Ovary (tissue), 9 donors: ENCODE measurements around the gene PHACTR1. TPM values are rescaled to one million over a fixed set of nuclear protein-coding genes. Genes with fewer than 3 reads are reported as not detected.

Source experiments
- DNase-seq, 5 donors: peaks; one replicate each; pipeline ENCODE4 v3.0.0-alpha.2; 2019 to 2020
- H3K27ac ChIP-seq, 2 donors: fragments of 200-600 bp; one replicate each; pipeline versions ENCODE4 v1.5.1 to v1.8.0; 2019 to 2022
- H3K27me3 ChIP-seq: fragments of 200-600 bp; one replicate; pipeline ENCODE4 v1.8.0; 2022
- H3K36me3 ChIP-seq: fragments of 200-600 bp; sonication (generic); one replicate; pipeline ENCODE4 v1.5.1; 2019
- H3K4me1 ChIP-seq: one replicate; pipeline ENCODE4 v1.8.1; 2013; ENCODE audit warnings: mild to moderate bottlenecking, moderate library complexity; ENCODE audit not compliant: insufficient read depth
- H3K4me3 ChIP-seq: fragments of 200-600 bp; sonication (generic); one replicate; pipeline ENCODE4 v1.5.1; 2017
- H3K9me3 ChIP-seq, 2 donors: fragments of 200-600 bp in 1 of 2; sonication (generic) in 1 of 2; one replicate each; pipeline versions ENCODE4 v1.5.1 to v1.8.1; 2013 to 2019; ENCODE audit warnings: mild to moderate bottlenecking in 1 of 2, moderate library complexity in 1 of 2
- EP300 ChIP-seq: sonication (generic); formaldehyde crosslinking; IDR thresholded peaks from one replicate; pipeline ENCODE4 v1.6.1; 2017; ENCODE audit warnings: antibody characterized with exemption
- POLR2A ChIP-seq: fragments of 450-650 bp; IDR thresholded peaks from one replicate; pipeline ENCODE4 v1.6.1; 2017; ENCODE audit warnings: antibody characterized with exemption, mild to moderate bottlenecking, moderate library complexity
- WGBS, 3 donors: extraction: QIAGEN DNeasy Blood & Tissue Kit in 1 of 3; methylation state at CpG; one replicate each; pipeline versions ENCODE4 v1.1.5 to v1.1.7; 2013 to 2017; 5-methylcytosine and 5-hydroxymethylcytosine counted together
- intact Hi-C, 4 donors: fragments of 100-400 bp; cut with DNase I; formaldehyde crosslinking; loops; one replicate each; pipeline versions ENCODE4 v1.11.0 to v1.15.1; 2022 to 2023
- polyA plus RNA-seq, 2 donors: library from polyadenylated mRNA; stranded (reverse); fragments of 200-250 nt in 1 of 2; fragments of 350-450 nt in 1 of 2; fragmentation: Illumina TruSeq in 1 of 2; extraction: RNeasy Lipid Tissue Mini Kit (QIAGEN cat#74804) in 1 of 2; gene quantifications; one replicate each; pipeline ENCODE4 v1.2.3, GENCODE V29; 2013 to 2014
- total RNA-seq, 7 donors: library from RNA; depleted of rRNA in 2 of 7; stranded (reverse); fragments of >200 nt in 2 of 7; fragmentation: NEBNext Ultra II Directional in 3 of 7; extraction: Animal tissue kit (Norgen Biotek cat#: 25700) in 3 of 7; gene quantifications; one replicate each; pipeline versions ENCODE4 v1.1.0 to v1.2.4, GENCODE V29; 2016 to 2023
- TF ChIP-seq, protein P1 (sequence below), 3 donors: fragments of 450-650 bp in 2 of 3; fragments of 200-600 bp in 1 of 3; IDR thresholded peaks; one replicate each; pipeline versions ENCODE4 v1.5.1 to v1.8.0; 2016 to 2022; ENCODE audit warnings: antibody characterized with exemption in 3 of 3, mild to moderate bottlenecking in 1 of 3
- donor health status: DM: no; HTN: no; CAD: no; lungs with moderate emphysema.
- donor health status: DM: no; HTN: no; CAD: no.
- donor health status: Bipolar disorder and iron deficiency.
- donor health status: DM: yes; HTN: yes; CAD: no.
- donor health status: DM: no; HTN: no; CAD: no.
- donor health status: DM: yes; HTN: yes; CAD: no.

Gene PHACTR1
- total and polyA plus RNA-seq, 9 donors: 0.48 to 10.9 (median 3.7) TPM

- no peaks in the 10 kb centered on the region for H3K27me3 ChIP-seq
- intact Hi-C loops: no loop called here
These were observed 561.6 kb downstream of the PHACTR1 start for GRCh38 chr6:13278164-13278563.

GRCh38 chr6:13278991-13279390, 562.4 kb downstream of the PHACTR1 start:
- Histone ChIP-seq H3K9me3 (no peaks in the 10 kb centered on the region), H3K27me3 (no peaks in the 10 kb centered on the region), H3K4me1 (no peaks in the 10 kb centered on the region), H3K27ac (no peak overlapping the region), H3K4me3 (no peak overlapping the region), H3K36me3 (no peaks in the 10 kb centered on the region)
- 57 to 73% (median 66%) methylated on average over 4 of the region's 4 CpGs for WGBS, 3 donors
- intact Hi-C loops: no loop called here
- DNase-seq: no peak
- no peak for TF ChIP-seq EP300
- TF ChIP-seq, protein P1, sequence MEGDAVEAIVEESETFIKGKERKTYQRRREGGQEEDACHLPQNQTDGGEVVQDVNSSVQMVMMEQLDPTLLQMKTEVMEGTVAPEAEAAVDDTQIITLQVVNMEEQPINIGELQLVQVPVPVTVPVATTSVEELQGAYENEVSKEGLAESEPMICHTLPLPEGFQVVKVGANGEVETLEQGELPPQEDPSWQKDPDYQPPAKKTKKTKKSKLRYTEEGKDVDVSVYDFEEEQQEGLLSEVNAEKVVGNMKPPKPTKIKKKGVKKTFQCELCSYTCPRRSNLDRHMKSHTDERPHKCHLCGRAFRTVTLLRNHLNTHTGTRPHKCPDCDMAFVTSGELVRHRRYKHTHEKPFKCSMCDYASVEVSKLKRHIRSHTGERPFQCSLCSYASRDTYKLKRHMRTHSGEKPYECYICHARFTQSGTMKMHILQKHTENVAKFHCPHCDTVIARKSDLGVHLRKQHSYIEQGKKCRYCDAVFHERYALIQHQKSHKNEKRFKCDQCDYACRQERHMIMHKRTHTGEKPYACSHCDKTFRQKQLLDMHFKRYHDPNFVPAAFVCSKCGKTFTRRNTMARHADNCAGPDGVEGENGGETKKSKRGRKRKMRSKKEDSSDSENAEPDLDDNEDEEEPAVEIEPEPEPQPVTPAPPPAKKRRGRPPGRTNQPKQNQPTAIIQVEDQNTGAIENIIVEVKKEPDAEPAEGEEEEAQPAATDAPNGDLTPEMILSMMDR (IDR thresholded peaks at IDR 0.05): no peak
- no peak for TF ChIP-seq POLR2A

More at GRCh38 chr6:13278164-13278563, 561.6 kb downstream of the PHACTR1 start:
- Histone ChIP-seq H3K4me1 (no peaks in the 10 kb centered on the region), H3K4me3 (no peak overlapping the region), H3K36me3 (no peaks in the 10 kb centered on the region), H3K27ac (no peak overlapping the region), H3K9me3 (no peaks in the 10 kb centered on the region)
- TF ChIP-seq, protein P1 (IDR thresholded peaks at IDR 0.05): no peak
- TF ChIP-seq EP300 (no peak), POLR2A (no peak)
- 76 to 82% (median 77%) methylated on average over 3 of the region's 3 CpGs for WGBS, 3 donors
- no peak for DNase-seq

DNA sequence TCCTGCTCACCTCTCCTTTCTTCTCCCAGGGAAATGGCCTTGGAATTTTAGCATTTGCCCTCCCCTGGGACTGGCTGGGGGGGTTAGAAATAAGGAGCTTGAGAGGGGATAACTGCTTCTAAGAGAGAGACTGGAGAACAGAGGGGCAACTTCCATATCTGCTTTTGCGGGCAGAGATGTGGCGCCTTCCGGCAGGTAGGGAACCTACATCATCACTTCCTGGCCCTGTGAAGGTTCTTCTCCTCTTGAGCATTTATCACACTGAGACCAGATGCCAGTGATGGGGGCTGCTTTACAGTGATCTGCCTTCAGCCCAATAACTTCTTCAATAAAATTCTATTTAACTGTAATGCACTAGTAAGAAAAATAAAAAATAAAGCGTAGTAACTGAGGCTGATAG, 563.7 kb downstream of the PHACTR1 start:
- WGBS, 3 donors: 70 to 84% (median 72%) methylated on average over 4 of the region's 4 CpGs
- intact Hi-C loops: no loop called here
- DNase-seq: no peak
- no peaks in the 10 kb centered on the region for H3K27me3 ChIP-seq
- no peaks in the 10 kb centered on the region for H3K9me3 ChIP-seq
- no peaks in the 10 kb centered on the region for H3K36me3 ChIP-seq
- TF ChIP-seq EP300 (no peak), POLR2A (no peak)
- TF ChIP-seq, protein P1 (IDR thresholded peaks at IDR 0.05): no peak
- H3K4me1 ChIP-seq: no peaks in the 10 kb centered on the region
- no peak overlapping the region for H3K27ac ChIP-seq
- H3K4me3 ChIP-seq: no peak overlapping the region

GRCh38 chr6:13281686-13282085, 565.1 kb downstream of the PHACTR1 start:
- no peaks in the 10 kb centered on the region for H3K4me1 ChIP-seq
- no peaks in the 10 kb centered on the region for H3K27me3 ChIP-seq
- no peak overlapping the region for H3K27ac ChIP-seq
- H3K4me3 ChIP-seq: no peak overlapping the region
- 55 to 69% (median 57%) methylated on average over 9 of the region's 9 CpGs for WGBS, 3 donors
- intact Hi-C loops: no loop called here
- H3K36me3 ChIP-seq: no peaks in the 10 kb centered on the region
- no peak for DNase-seq
- TF ChIP-seq EP300: no peak
- TF ChIP-seq, protein P1 (IDR thresholded peaks at IDR 0.05): no peak
- TF ChIP-seq POLR2A: no peak
- no peaks in the 10 kb centered on the region for H3K9me3 ChIP-seq
